ENCODE data around the gene NRROS. TPM values are rescaled to one million over a fixed set of nuclear protein-coding genes. Genes with fewer than 3 reads are reported as not detected.

Gene NRROS
- total RNA-seq, 1 experiment from 2014 or later, result 1.5 TPM

GRCh38 chr3:196661400-196661799 is 21.9 kb downstream of the NRROS start:
- BruUV-seq (replicated peaks), result no TSS peak
- Mint-ChIP-seq H3K4me1 (ENCODE audit: low read depth, unreplicated experiment) (peaks cover 6% of the 10 kb centered on the region), H3K27ac (ENCODE audit: unreplicated experiment) (no peak overlapping the region), H3K4me3 (ENCODE audit: unreplicated experiment) (no peak overlapping the region), H3K9me3 (ENCODE audit: unreplicated experiment) (no peaks in the 10 kb centered on the region), H3K36me3 (ENCODE audit: insufficient read depth, unreplicated experiment) (no peaks in the 10 kb centered on the region), H3K27me3 (ENCODE audit: insufficient read depth, unreplicated experiment) (no peaks in the 10 kb centered on the region)
- ChIA-PET POLR2A (no interaction called here), CTCF (no interaction called here)
- no peak for DNase-seq
- Histone ChIP-seq H3K4me3 (ENCODE audit: low read depth, low read length) (no peak overlapping the region), H3K9me3 (no peaks in the 10 kb centered on the region), H3K27me3 (replicated peaks; ENCODE audit: control insufficient read depth, insufficient read depth, low read length) (no peaks in the 10 kb centered on the region), H3K36me3 (ENCODE audit: control insufficient read depth, insufficient read depth, low read length) (no peaks in the 10 kb centered on the region), H3K4me1 (no peaks in the 10 kb centered on the region)
- no peak for TF ChIP-seq CTCF (IDR thresholded peaks at IDR 0.05; ENCODE audit: insufficient read depth in 1 of 2, low read depth in 1 of 2, low read length in 1 of 2, severe bottlenecking in 1 of 2, unreplicated experiment in 1 of 2)
- intact Hi-C loops (cut with micrococcal nuclease; ENCODE audit: unreplicated experiment), result no loop called here

DNA sequence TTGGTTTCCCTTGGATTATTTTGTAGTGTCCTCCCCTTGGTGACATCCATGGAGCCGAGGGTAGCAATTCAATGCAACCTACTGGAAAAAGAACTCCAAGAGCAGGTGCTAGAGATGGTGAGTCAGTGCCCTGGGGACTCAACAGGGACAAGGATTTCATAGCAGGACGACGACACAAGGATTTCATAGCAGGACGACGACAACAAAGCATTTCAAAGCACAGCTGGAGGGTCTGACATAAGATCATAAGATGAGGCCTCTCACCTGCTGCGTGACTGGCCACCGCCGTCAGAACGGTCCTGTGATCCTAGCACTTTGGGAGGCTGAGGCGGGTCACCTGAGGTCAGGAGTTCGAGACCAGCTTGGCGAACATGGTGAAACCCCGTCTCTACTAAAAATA is 22.5 kb downstream of the NRROS start:
- Histone ChIP-seq H3K27me3 (replicated peaks; ENCODE audit: control insufficient read depth, insufficient read depth, low read length) (no peaks in the 10 kb centered on the region), H3K4me3 (ENCODE audit: low read depth, low read length) (no peak overlapping the region), H3K36me3 (ENCODE audit: control insufficient read depth, insufficient read depth, low read length) (no peaks in the 10 kb centered on the region), H3K4me1 (no peaks in the 10 kb centered on the region), H3K9me3 (no peaks in the 10 kb centered on the region)
- POLR2A ChIA-PET, result no interaction called here
- CTCF ChIA-PET, result no interaction called here
- intact Hi-C loops (cut with micrococcal nuclease; ENCODE audit: unreplicated experiment), result no loop called here
- H3K27ac Mint-ChIP-seq (ENCODE audit: unreplicated experiment), result no peak overlapping the region
- no peaks in the 10 kb centered on the region for H3K9me3 Mint-ChIP-seq (ENCODE audit: unreplicated experiment)
- no peak for DNase-seq
- no peak for TF ChIP-seq CTCF (IDR thresholded peaks at IDR 0.05; ENCODE audit: insufficient read depth in 1 of 2, low read depth in 1 of 2, low read length in 1 of 2, severe bottlenecking in 1 of 2, unreplicated experiment in 1 of 2)
- H3K4me1 Mint-ChIP-seq (ENCODE audit: low read depth, unreplicated experiment), result peaks cover 6% of the 10 kb centered on the region
- BruUV-seq (replicated peaks), result no TSS peak
- no peak overlapping the region for H3K4me3 Mint-ChIP-seq (ENCODE audit: unreplicated experiment)
- no peaks in the 10 kb centered on the region for H3K27me3 Mint-ChIP-seq (ENCODE audit: insufficient read depth, unreplicated experiment)
- H3K36me3 Mint-ChIP-seq (ENCODE audit: insufficient read depth, unreplicated experiment), result no peaks in the 10 kb centered on the region

- POLR2A ChIA-PET, result no interaction called here
- Mint-ChIP-seq H3K4me3 (ENCODE audit: unreplicated experiment) (no peak overlapping the region), H3K27ac (ENCODE audit: unreplicated experiment) (no peak overlapping the region)
Measured at GRCh38 chr3:196662711-196663571, 23.4 kb downstream of the NRROS start.

More at GRCh38 chr3:196662711-196663571, 23.4 kb downstream of the NRROS start:
- Histone ChIP-seq H3K4me3 (ENCODE audit: low read depth, low read length) (no peak overlapping the region), H3K36me3 (ENCODE audit: control insufficient read depth, insufficient read depth, low read length) (no peaks in the 10 kb centered on the region), H3K27me3 (replicated peaks; ENCODE audit: control insufficient read depth, insufficient read depth, low read length) (no peaks in the 10 kb centered on the region), H3K9me3 (no peaks in the 10 kb centered on the region), H3K4me1 (no peaks in the 10 kb centered on the region)
- intact Hi-C loops (cut with micrococcal nuclease; ENCODE audit: unreplicated experiment), result no loop called here
- no peaks in the 10 kb centered on the region for H3K36me3 Mint-ChIP-seq (ENCODE audit: insufficient read depth, unreplicated experiment)
- H3K27me3 Mint-ChIP-seq (ENCODE audit: insufficient read depth, unreplicated experiment), result no peaks in the 10 kb centered on the region
- no peak for DNase-seq
- CTCF ChIA-PET, result no interaction called here
- peaks cover 6% of the 10 kb centered on the region for H3K4me1 Mint-ChIP-seq (ENCODE audit: low read depth, unreplicated experiment)
- no peak for TF ChIP-seq CTCF (IDR thresholded peaks at IDR 0.05; ENCODE audit: insufficient read depth in 1 of 2, low read depth in 1 of 2, low read length in 1 of 2, severe bottlenecking in 1 of 2, unreplicated experiment in 1 of 2)
- no peaks in the 10 kb centered on the region for H3K9me3 Mint-ChIP-seq (ENCODE audit: unreplicated experiment)
- BruUV-seq (replicated peaks), result no TSS peak

Data from Caco-2 (cell line).